Esophagus muscularis mucosa (tissue), 3 donors: ENCODE results near the gene RNASET2.

Experiments
- POLR2A ChIP-seq: fragments of 450-650 bp; IDR thresholded peaks from one replicate; pipeline ENCODE4 v1.6.1; 2017; ENCODE audit warnings: antibody characterized with exemption, moderate library complexity, mild to moderate bottlenecking, low read depth
- POLR2AphosphoS5 ChIP-seq, 2 donors: sonication (generic); formaldehyde crosslinking; IDR thresholded peaks; one replicate each; pipeline ENCODE4 v1.6.1; 2017; ENCODE audit warnings: antibody characterized with exemption in 2 of 2
- TF ChIP-seq, protein P1 (sequence below), 3 experiments: fragments of 200-600 bp in 2 of 3; fragments of 450-650 bp in 1 of 3; sonication (generic) in 2 of 3; IDR thresholded peaks; one replicate each; pipeline ENCODE4 v1.5.1; 2017 to 2019; ENCODE audit warnings: antibody characterized with exemption in 3 of 3, mild to moderate bottlenecking in 2 of 3, moderate library complexity in 1 of 3

DNA sequence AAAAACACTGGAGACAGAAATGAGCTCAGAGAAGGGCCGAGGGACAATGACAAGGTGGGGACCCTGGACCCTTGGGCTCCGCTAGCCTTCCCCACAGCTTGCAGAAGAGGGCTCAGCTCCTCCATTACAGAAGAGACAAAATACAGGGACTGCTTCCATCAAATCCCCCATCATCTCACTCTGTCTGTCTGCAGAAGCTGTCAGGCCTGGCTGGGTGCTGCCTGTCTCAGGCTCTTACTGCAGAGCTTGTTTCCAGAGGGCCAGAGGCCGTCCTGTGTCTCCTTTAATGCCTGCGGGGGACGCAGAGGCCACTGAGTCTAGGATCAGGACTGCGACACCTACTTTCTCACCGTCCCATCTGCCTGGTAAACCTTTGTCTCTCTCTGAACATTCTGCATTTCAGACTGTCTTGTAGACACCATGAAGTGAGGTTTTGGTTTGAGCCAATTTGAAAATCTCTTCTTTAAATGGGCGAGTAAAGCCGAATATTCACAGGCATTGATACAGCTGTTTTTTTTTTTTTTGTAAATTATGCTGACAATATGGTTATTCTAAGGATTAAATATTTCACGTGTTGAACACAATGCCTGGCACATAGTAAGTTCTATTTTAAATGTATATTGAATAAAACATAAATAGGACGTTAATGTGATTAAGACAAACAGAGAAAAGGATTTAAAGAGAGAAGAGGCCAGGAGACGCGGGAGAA is 28.3 kb downstream of the RNASET2 start:
- TF ChIP-seq, protein P1, sequence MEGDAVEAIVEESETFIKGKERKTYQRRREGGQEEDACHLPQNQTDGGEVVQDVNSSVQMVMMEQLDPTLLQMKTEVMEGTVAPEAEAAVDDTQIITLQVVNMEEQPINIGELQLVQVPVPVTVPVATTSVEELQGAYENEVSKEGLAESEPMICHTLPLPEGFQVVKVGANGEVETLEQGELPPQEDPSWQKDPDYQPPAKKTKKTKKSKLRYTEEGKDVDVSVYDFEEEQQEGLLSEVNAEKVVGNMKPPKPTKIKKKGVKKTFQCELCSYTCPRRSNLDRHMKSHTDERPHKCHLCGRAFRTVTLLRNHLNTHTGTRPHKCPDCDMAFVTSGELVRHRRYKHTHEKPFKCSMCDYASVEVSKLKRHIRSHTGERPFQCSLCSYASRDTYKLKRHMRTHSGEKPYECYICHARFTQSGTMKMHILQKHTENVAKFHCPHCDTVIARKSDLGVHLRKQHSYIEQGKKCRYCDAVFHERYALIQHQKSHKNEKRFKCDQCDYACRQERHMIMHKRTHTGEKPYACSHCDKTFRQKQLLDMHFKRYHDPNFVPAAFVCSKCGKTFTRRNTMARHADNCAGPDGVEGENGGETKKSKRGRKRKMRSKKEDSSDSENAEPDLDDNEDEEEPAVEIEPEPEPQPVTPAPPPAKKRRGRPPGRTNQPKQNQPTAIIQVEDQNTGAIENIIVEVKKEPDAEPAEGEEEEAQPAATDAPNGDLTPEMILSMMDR (IDR thresholded peaks at IDR 0.05) = no peak
- TF ChIP-seq POLR2A (no peak), POLR2AphosphoS5 (IDR thresholded peaks at IDR 0.05) (no peak)
